SK-N-SH (cell line): ENCODE results near the gene SLC46A1. TPM values are rescaled to one million over a fixed set of nuclear protein-coding genes. Genes with fewer than 3 reads are reported as not detected.
"Not testable (repeated sequence)": the region's sequence is repeated elsewhere in the genome, so short reads cannot be mapped to it uniquely, and the experiment has no call there.

Source experiments
- CTCF ChIA-PET: fragments of 300-600, 350-600 bp; formaldehyde crosslinking; extraction: SDS; loops from one replicate; lab custom pipeline; 2021; lab: Yijun Ruan, JAX
- POLR2A ChIA-PET: fragments of 350-600 bp; sonication (Branson Sonifier 250); formaldehyde crosslinking; extraction: SDS; loops from one replicate; lab custom pipeline; 2020; ENCODE audit warnings: antibody characterized with exemption, inconsistent platforms; lab: Yijun Ruan, JAX
- DNase-seq: peaks from one replicate; pipeline ENCODE4 v3.0.0; 2012
- H2AFZ ChIP-seq: fragments of 200-600 bp; sonication (generic); 2 replicates; pipeline ENCODE4 v1.8.1; 2016; ENCODE audit warnings: antibody characterized with exemption, mild to moderate bottlenecking, low read depth
- H3F3A ChIP-seq: fragments of 200-600 bp; sonication (generic); replicated peaks from 2 replicates; pipeline ENCODE3; 2016; ENCODE audit warnings: antibody characterized with exemption, mild to moderate bottlenecking; ENCODE audit not compliant: insufficient read depth
- H3K27ac ChIP-seq, 2 experiments: fragments of 200-500 bp in 1 of 2; fragments of 200-600 bp in 1 of 2; sonication (Bioruptor generic) in 1 of 2; sonication (generic), shearing (Covaris generic) in 1 of 2; 2 replicates each; pipeline versions ENCODE4 v1.5.1 to v1.6.1; 2014 to 2016; ENCODE audit warnings: low read depth in 2 of 2, inconsistent platforms in 1 of 2, low read length in 1 of 2, mild to moderate bottlenecking in 1 of 2, mixed read lengths in 1 of 2
- H3K27me3 ChIP-seq: fragments of 200-600 bp; sonication (generic), shearing (Covaris generic); 2 replicates; pipeline ENCODE4 v1.6.1; 2016; ENCODE audit warnings: mixed run types; ENCODE audit not compliant: insufficient read depth
- H3K36me3 ChIP-seq, 2 experiments: fragments of 200-500 bp in 1 of 2; fragments of 200-600 bp in 1 of 2; sonication (Bioruptor generic) in 1 of 2; sonication (generic) in 1 of 2; replicated peaks in 1 of 2; 2 replicates each; pipeline versions ENCODE3 to v1.5.1; 2014 to 2016; ENCODE audit warnings: low read length in 1 of 2, mild to moderate bottlenecking in 1 of 2; ENCODE audit not compliant: insufficient read depth in 2 of 2, control insufficient read depth in 1 of 2
- H3K4me1 ChIP-seq, 2 experiments: fragments of 200-500 bp in 1 of 2; fragments of 200-600 bp in 1 of 2; sonication (Bioruptor generic) in 1 of 2; sonication (generic), shearing (Covaris generic) in 1 of 2; 2 replicates each; pipeline versions ENCODE4 v1.5.1 to v1.6.1; 2014 to 2016; ENCODE audit warnings: low read depth in 1 of 2, low read length in 1 of 2, mixed run types in 1 of 2; ENCODE audit not compliant: insufficient read depth in 2 of 2, control insufficient read depth in 1 of 2
- H3K4me2 ChIP-seq: fragments of 200-600 bp; sonication (generic), shearing (Covaris generic); 2 replicates; pipeline ENCODE4 v1.6.1; 2017; ENCODE audit warnings: mixed run types
- H3K4me3 ChIP-seq, 2 experiments: fragments of 200-500 bp in 1 of 2; fragments of 200-600 bp in 1 of 2; sonication (Bioruptor generic) in 1 of 2; sonication (generic), shearing (Covaris generic) in 1 of 2; 2 replicates each; pipeline versions ENCODE4 v1.5.1 to v1.8.1; 2014 to 2016; ENCODE audit warnings: low read depth in 2 of 2, inconsistent platforms in 1 of 2, low read length in 1 of 2, mild to moderate bottlenecking in 1 of 2, mixed read lengths in 1 of 2, moderate library complexity in 1 of 2
- H3K79me2 ChIP-seq: fragments of 200-600 bp; sonication (generic); 2 replicates; pipeline ENCODE4 v1.8.1; 2017; ENCODE audit warnings: mild to moderate bottlenecking; ENCODE audit not compliant: insufficient read depth
- H3K9ac ChIP-seq: fragments of 200-600 bp; sonication (generic); 2 replicates; pipeline ENCODE4 v1.6.1; 2017; ENCODE audit warnings: mixed run types
- H3K9me2 ChIP-seq: fragments of 200-600 bp; sonication (generic); 2 replicates; pipeline ENCODE4 v1.6.1; 2017; ENCODE audit warnings: mixed run types
- H3K9me3 ChIP-seq: fragments of 200-600 bp; sonication (generic); 2 replicates; pipeline ENCODE4 v1.6.1; 2017; ENCODE audit warnings: mixed run types, mild to moderate bottlenecking, moderate library complexity
- H4K20me1 ChIP-seq: fragments of 200-600 bp; sonication (generic); 2 replicates; pipeline ENCODE4 v1.6.1; 2017; ENCODE audit warnings: mild to moderate bottlenecking, mixed run types; ENCODE audit not compliant: insufficient read depth
- EP300 ChIP-seq, 2 experiments: IDR thresholded peaks; 2 replicates each; pipeline versions ENCODE4 v1.4.0 to v1.6.1; 2012; ENCODE audit warnings: borderline replicate concordance in 1 of 2, low read depth in 1 of 2, low read length in 1 of 2
- EZH2phosphoT487 ChIP-seq: fragments of 200-600 bp; sonication (generic); IDR thresholded peaks from 2 replicates; pipeline ENCODE4 v1.6.1; 2017; ENCODE audit warnings: low read depth, mixed run types, mild to moderate bottlenecking, antibody characterized with exemption, moderate library complexity, borderline replicate concordance
- FOXJ3 ChIP-seq: sonication (generic); formaldehyde crosslinking; IDR thresholded peaks from 2 replicates; pipeline ENCODE4 v1.5.1; 2020; ENCODE audit warnings: mild to moderate bottlenecking, missing genetic modification reagents
- FOXM1 ChIP-seq: IDR thresholded peaks from 2 replicates; pipeline ENCODE4 v1.4.0; 2012; ENCODE audit warnings: low read depth, mild to moderate bottlenecking
- NFIC ChIP-seq: IDR thresholded peaks from 2 replicates; pipeline ENCODE4 v1.4.0; 2012; ENCODE audit warnings: borderline replicate concordance
- RAD21 ChIP-seq: IDR thresholded peaks from 2 replicates; pipeline ENCODE4 v1.6.1; 2012; ENCODE audit warnings: mild to moderate bottlenecking, low read length
- TAF1 ChIP-seq: IDR thresholded peaks from 2 replicates; pipeline ENCODE4 v1.6.1; 2012; ENCODE audit warnings: low read depth, mild to moderate bottlenecking, low read length, moderate library complexity, borderline replicate concordance
- WGBS: methylation state at CpG from one replicate; pipeline ENCODE4 v1.1.6; 2017; ENCODE audit warnings: low lambda C conversion rate; 5-methylcytosine and 5-hydroxymethylcytosine counted together
- polyA plus RNA-seq, 3 experiments: library from polyadenylated mRNA; depleted of rRNA; stranded (reverse); fragments of >200 nt; gene quantifications; 2 replicates each; pipeline ENCODE4 v1.2.3, GENCODE V29; 2012
- TF ChIP-seq, protein P1 (sequence below): fragments of 200-600 bp; sonication (generic); IDR thresholded peaks from 2 replicates; pipeline ENCODE4 v1.6.1; 2017; ENCODE audit warnings: antibody characterized with exemption, mild to moderate bottlenecking, moderate library complexity
- TF ChIP-seq, protein P2 (sequence below): IDR thresholded peaks from 2 replicates; pipeline ENCODE4; 2012
- TF ChIP-seq, protein P3 (sequence below): fragments of 150-350 bp; IDR thresholded peaks from 2 replicates; pipeline ENCODE4 v1.6.1; 2016; ENCODE audit warnings: mild to moderate bottlenecking, low read depth, low read length

The SLC46A1 gene
- polyA plus RNA-seq, 1 of the 3 experiments (the other 2 are of a cell fraction): 4.3 TPM

DNA sequence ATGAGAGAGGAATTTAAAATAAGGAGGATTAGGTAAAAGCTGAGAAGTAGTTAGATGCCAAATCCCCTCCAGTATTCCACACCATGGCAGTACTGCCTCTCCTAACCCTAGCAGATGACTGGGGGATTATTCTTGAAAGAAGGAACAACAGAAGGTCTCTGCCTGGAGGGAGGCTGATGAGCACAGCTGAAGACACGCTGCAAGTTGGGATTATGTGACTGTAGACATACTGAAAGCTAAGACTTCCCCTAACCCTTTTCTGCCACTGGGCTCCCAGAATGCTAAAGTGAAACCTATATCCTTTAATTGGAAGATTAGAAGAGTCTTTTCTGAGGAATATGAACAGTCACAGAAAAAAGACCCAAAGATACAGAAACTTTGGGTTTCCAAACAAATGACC lies 27.7 kb upstream of the SLC46A1 start (continued):
- TF ChIP-seq FOXJ3 (CRISPR knock-in tag): no peak

DNA sequence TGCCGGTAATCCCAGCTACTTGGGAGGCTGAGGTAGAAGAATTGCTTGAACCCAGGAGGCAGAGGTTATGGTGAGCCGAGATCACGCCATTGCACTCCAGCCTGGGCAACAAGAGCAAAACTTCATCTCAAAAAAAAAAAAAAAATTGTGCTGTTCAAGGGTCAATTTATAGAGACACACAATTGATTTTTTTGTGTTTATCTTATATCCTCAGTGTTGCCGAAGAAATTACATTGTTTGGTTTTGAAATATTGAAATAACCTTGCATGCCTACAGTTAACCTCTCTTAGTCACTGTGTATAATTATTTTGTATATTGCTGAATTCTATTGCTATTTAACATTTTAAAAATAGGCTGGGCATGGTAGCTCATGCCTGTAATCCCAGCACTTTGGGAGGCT lies 22.0 kb upstream of the SLC46A1 start:
- H3K4me2 ChIP-seq, H3K9me3 ChIP-seq, H3K9me2 ChIP-seq, H3K4me3 ChIP-seq, H2AFZ ChIP-seq, H3F3A ChIP-seq, H3K36me3 ChIP-seq, H3K9ac ChIP-seq, H4K20me1 ChIP-seq, H3K79me2 ChIP-seq, H3K27me3 ChIP-seq, CTCF ChIA-PET, DNase-seq, POLR2A ChIA-PET, H3K27ac ChIP-seq, H3K4me1 ChIP-seq: not testable (repeated sequence)
- 79% methylated on average over 4 of the region's 4 CpGs for WGBS

DNA sequence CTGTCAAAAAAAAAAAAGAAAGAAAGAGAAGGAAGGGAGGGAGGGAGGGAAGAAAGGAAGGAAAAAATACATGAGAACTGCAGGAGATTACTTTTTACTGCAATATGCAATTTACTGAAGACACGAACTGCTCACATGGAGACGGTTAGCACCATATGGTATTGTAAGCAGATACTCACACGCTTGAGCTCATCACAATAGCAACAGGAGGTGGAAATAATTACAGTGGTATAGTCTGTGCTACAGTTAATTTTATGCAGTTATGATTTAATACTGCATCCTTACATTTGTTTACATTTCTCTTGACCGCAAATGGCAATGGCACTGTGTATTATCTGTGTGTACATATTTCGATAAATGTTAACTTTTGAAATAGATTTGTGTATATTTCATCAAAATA lies 21.4 kb upstream of the SLC46A1 start:
- no peaks in the 10 kb centered on the region for H3K4me1 ChIP-seq
- H3K4me2 ChIP-seq: no peak overlapping the region
- DNase-seq: no peak
- H2AFZ ChIP-seq: no peak overlapping the region
- no peak overlapping the region for H3K4me3 ChIP-seq
- H3K9me2 ChIP-seq: no peaks in the 10 kb centered on the region
- H3K27ac ChIP-seq: no peak overlapping the region
- no peaks in the 10 kb centered on the region for H3K36me3 ChIP-seq
- POLR2A ChIA-PET: no interaction called here
- no peaks in the 10 kb centered on the region for H3K9me3 ChIP-seq
- WGBS: 89% methylated on average over 5 of the region's 5 CpGs
- H3K9ac ChIP-seq: no peak overlapping the region
- H3F3A ChIP-seq: no peaks in the 10 kb centered on the region
- CTCF ChIA-PET: interaction anchor here (2.0 kb wide), 1 partner anchor 10 kb away, joined by 13 read pairs; no protein-coding TSS in a partner anchor
- no peaks in the 10 kb centered on the region; the same call in 1 of the 2 replicates for H3K27me3 ChIP-seq
- TF ChIP-seq, protein P1, sequence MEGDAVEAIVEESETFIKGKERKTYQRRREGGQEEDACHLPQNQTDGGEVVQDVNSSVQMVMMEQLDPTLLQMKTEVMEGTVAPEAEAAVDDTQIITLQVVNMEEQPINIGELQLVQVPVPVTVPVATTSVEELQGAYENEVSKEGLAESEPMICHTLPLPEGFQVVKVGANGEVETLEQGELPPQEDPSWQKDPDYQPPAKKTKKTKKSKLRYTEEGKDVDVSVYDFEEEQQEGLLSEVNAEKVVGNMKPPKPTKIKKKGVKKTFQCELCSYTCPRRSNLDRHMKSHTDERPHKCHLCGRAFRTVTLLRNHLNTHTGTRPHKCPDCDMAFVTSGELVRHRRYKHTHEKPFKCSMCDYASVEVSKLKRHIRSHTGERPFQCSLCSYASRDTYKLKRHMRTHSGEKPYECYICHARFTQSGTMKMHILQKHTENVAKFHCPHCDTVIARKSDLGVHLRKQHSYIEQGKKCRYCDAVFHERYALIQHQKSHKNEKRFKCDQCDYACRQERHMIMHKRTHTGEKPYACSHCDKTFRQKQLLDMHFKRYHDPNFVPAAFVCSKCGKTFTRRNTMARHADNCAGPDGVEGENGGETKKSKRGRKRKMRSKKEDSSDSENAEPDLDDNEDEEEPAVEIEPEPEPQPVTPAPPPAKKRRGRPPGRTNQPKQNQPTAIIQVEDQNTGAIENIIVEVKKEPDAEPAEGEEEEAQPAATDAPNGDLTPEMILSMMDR: no peak
- TF ChIP-seq RAD21 (no peak), NFIC (no peak), EZH2phosphoT487 (no peak), TAF1 (no peak), FOXM1 (no peak), EP300 (IDR thresholded peaks at IDR 0.05; ENCODE audit: borderline replicate concordance in 1 of 2, low read depth in 1 of 2, low read length in 1 of 2) (no peak)
- TF ChIP-seq, protein P2, sequence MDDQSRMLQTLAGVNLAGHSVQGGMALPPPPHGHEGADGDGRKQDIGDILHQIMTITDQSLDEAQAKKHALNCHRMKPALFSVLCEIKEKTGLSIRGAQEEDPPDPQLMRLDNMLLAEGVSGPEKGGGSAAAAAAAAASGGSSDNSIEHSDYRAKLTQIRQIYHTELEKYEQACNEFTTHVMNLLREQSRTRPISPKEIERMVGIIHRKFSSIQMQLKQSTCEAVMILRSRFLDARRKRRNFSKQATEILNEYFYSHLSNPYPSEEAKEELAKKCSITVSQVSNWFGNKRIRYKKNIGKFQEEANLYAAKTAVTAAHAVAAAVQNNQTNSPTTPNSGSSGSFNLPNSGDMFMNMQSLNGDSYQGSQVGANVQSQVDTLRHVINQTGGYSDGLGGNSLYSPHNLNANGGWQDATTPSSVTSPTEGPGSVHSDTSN: no peak
- TF ChIP-seq, protein P3, sequence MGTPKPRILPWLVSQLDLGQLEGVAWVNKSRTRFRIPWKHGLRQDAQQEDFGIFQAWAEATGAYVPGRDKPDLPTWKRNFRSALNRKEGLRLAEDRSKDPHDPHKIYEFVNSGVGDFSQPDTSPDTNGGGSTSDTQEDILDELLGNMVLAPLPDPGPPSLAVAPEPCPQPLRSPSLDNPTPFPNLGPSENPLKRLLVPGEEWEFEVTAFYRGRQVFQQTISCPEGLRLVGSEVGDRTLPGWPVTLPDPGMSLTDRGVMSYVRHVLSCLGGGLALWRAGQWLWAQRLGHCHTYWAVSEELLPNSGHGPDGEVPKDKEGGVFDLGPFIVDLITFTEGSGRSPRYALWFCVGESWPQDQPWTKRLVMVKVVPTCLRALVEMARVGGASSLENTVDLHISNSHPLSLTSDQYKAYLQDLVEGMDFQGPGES: no peak
- H4K20me1 ChIP-seq: no peaks in the 10 kb centered on the region
- H3K79me2 ChIP-seq: no peaks in the 10 kb centered on the region
